Fibroblast of lung (primary cell): ENCODE results near the gene ATP5PD. TPM values are rescaled to one million over a fixed set of nuclear protein-coding genes. Genes with fewer than 3 reads are reported as not detected.

Experiments
- DNase-seq, 2 donors: peaks; one replicate each; pipeline versions ENCODE4 v3.0.0 to v3.0.0-alpha.2; 2010; ENCODE audit warnings: low read depth in 2 of 2
- H2AFZ ChIP-seq: 2 replicates; pipeline ENCODE4 v1.5.1; 2012; ENCODE audit warnings: low read length, control low read depth, inconsistent platforms
- H3K27ac ChIP-seq: 2 replicates; pipeline ENCODE4 v1.5.1; 2011; ENCODE audit warnings: low read length, control low read depth; ENCODE audit not compliant: insufficient read depth
- H3K27me3 ChIP-seq: 2 replicates; pipeline ENCODE4 v1.5.1; 2011; ENCODE audit warnings: mild to moderate bottlenecking, low read length; ENCODE audit not compliant: control insufficient read depth, insufficient read depth
- H3K36me3 ChIP-seq: 2 replicates; pipeline ENCODE4 v1.5.1; 2011; ENCODE audit warnings: low read length; ENCODE audit not compliant: control insufficient read depth, insufficient read depth
- H3K4me1 ChIP-seq: 2 replicates; pipeline ENCODE4 v1.5.1; 2011; ENCODE audit warnings: low read length; ENCODE audit not compliant: control insufficient read depth, insufficient read depth; ENCODE audit errors: extremely low read depth
- H3K4me2 ChIP-seq: 2 replicates; pipeline ENCODE4 v1.5.1; 2011; ENCODE audit warnings: low read length, control low read depth; ENCODE audit not compliant: insufficient read depth; ENCODE audit errors: extremely low read depth
- H3K4me3 ChIP-seq, 4 experiments: fragments of 200-600 bp in 1 of 4; sonication (generic) in 1 of 4; replicated peaks in 1 of 4; 2 replicates each; pipeline ENCODE4 v1.5.1; 2011 to 2016; ENCODE audit warnings: low read length in 4 of 4, low read depth in 3 of 4, mild to moderate bottlenecking in 3 of 4, control low read depth in 2 of 4, inconsistent platforms in 1 of 4, mixed read lengths in 1 of 4; ENCODE audit not compliant: insufficient read depth in 1 of 4; ENCODE audit errors: control extremely low read depth in 1 of 4
- H3K79me2 ChIP-seq: 2 replicates; pipeline ENCODE4 v1.5.1; 2012; ENCODE audit warnings: mild to moderate bottlenecking, low read length, inconsistent platforms; ENCODE audit not compliant: control insufficient read depth, insufficient read depth
- H3K9ac ChIP-seq: 2 replicates; pipeline ENCODE4 v1.5.1; 2011; ENCODE audit warnings: mild to moderate bottlenecking, low read length, control low read depth; ENCODE audit not compliant: insufficient read depth
- H3K9me3 ChIP-seq: 2 replicates; pipeline ENCODE4 v1.5.1; 2012; ENCODE audit warnings: low read depth, low read length; ENCODE audit not compliant: control insufficient read depth, insufficient read depth
- H4K20me1 ChIP-seq: 2 replicates; pipeline ENCODE4 v1.5.1; 2011; ENCODE audit warnings: low read length; ENCODE audit not compliant: control insufficient read depth, insufficient read depth; ENCODE audit errors: extremely low read depth
- EZH2 ChIP-seq: IDR thresholded peaks from 2 replicates; pipeline ENCODE4 v1.5.1; 2012; ENCODE audit warnings: low read length, control low read depth, mild to moderate bottlenecking; ENCODE audit errors: missing control alignments
- polyA plus RNA-seq, 2 donors: library from polyadenylated mRNA; depleted of rRNA in 1 of 2; stranded (reverse) in 1 of 2; unstranded in 1 of 2; fragments of >200 nt; gene quantifications; 2 replicates each; pipeline ENCODE4 v1.2.1, GENCODE V29; 2011 to 2012; ENCODE audit warnings: missing spikeins in 1 of 2
- total RNA-seq: library from RNA; depleted of rRNA; stranded (reverse); fragments of >200 nt; gene quantifications from 2 replicates; pipeline ENCODE4 v1.2.1, GENCODE V29; 2014
- TF ChIP-seq, protein P1 (sequence below), 2 donors: IDR thresholded peaks in 1 of 2; conservative IDR thresholded peaks in 1 of 2; 1 replicate in 1 of 2; 2 replicates in 1 of 2; pipeline ENCODE4 v1.5.1; 2011 to 2012; ENCODE audit warnings: low read length in 2 of 2, control low read depth in 1 of 2, inconsistent platforms in 1 of 2, low read depth in 1 of 2, mild to moderate bottlenecking in 1 of 2

The ATP5PD gene
- total and polyA plus RNA-seq, 2 donors (not counting 1 experiment from before 2014, with no cell fraction given): 317 to 442 TPM

DNA sequence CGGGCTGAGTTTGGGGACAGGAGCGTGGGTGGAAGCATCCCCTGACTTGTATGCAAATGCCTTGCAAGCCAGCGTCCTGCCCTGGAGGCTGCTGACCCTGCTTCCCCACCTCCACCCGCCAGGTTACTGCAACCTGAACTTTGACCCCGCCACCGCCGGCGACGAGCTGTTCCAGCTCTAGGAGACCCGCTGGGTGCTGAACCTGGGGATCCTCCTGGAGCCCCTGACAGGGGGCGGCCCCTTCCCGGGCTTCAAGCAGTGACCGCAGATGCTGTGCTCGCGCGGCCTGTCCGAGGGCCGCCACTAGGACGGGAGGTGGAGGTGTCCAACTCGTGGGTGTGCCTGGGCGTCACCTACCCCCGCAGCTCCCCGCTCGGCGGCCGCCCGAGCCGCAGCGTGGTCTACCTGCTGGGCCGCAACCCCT lies 30.3 kb upstream of the ATP5PD start:
- Histone ChIP-seq H4K20me1 (no peaks in the 10 kb centered on the region), H2AFZ (peak overlapping the region; percentile 68), H3K9me3 (no peaks in the 10 kb centered on the region), H3K27me3 (no peaks in the 10 kb centered on the region), H3K4me3 (no peak overlapping the region), H3K4me1 (peaks cover 22% of the 10 kb centered on the region), H3K4me2 (no peak overlapping the region), H3K9ac (no peak overlapping the region), H3K27ac (no peak overlapping the region), H3K36me3 (no peaks in the 10 kb centered on the region), H3K79me2 (no peaks in the 10 kb centered on the region)
- no peak for DNase-seq
- TF ChIP-seq, protein P1, sequence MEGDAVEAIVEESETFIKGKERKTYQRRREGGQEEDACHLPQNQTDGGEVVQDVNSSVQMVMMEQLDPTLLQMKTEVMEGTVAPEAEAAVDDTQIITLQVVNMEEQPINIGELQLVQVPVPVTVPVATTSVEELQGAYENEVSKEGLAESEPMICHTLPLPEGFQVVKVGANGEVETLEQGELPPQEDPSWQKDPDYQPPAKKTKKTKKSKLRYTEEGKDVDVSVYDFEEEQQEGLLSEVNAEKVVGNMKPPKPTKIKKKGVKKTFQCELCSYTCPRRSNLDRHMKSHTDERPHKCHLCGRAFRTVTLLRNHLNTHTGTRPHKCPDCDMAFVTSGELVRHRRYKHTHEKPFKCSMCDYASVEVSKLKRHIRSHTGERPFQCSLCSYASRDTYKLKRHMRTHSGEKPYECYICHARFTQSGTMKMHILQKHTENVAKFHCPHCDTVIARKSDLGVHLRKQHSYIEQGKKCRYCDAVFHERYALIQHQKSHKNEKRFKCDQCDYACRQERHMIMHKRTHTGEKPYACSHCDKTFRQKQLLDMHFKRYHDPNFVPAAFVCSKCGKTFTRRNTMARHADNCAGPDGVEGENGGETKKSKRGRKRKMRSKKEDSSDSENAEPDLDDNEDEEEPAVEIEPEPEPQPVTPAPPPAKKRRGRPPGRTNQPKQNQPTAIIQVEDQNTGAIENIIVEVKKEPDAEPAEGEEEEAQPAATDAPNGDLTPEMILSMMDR (conservative IDR thresholded peaks at IDR 0.05 in 1 of 2, IDR thresholded peaks at IDR 0.05 in 1 of 2; ENCODE audit: low read depth in 1 of 2, low read length in 2 of 2): no peak
- TF ChIP-seq EZH2: no peak

- peaks cover 21% of the 10 kb centered on the region for H3K4me1 ChIP-seq
- no peaks in the 10 kb centered on the region for H3K9me3 ChIP-seq
- no peak for TF ChIP-seq EZH2
- TF ChIP-seq, protein P1 (conservative IDR thresholded peaks at IDR 0.05 in 1 of 2, IDR thresholded peaks at IDR 0.05 in 1 of 2; ENCODE audit: low read depth in 1 of 2, low read length in 2 of 2): no peak
- no peak overlapping the region for H3K27ac ChIP-seq
- DNase-seq: no peak
- no peaks in the 10 kb centered on the region for H3K79me2 ChIP-seq
- H3K36me3 ChIP-seq: no peaks in the 10 kb centered on the region
- no peaks in the 10 kb centered on the region for H3K27me3 ChIP-seq
- no peak overlapping the region for H3K9ac ChIP-seq
- H2AFZ ChIP-seq: no peak overlapping the region
- H3K4me2 ChIP-seq: no peak overlapping the region
- H3K4me3 ChIP-seq: no peak overlapping the region
- H4K20me1 ChIP-seq: no peaks in the 10 kb centered on the region
Measured at GRCh38 chr17:75075597-75076336, 29.0 kb upstream of the ATP5PD start.

GRCh38 chr17:75074532-75074931 lies 27.8 kb upstream of the ATP5PD start:
- no peak overlapping the region for H2AFZ ChIP-seq
- H3K4me2 ChIP-seq: no peak overlapping the region
- H3K79me2 ChIP-seq: no peaks in the 10 kb centered on the region
- no peak overlapping the region for H3K27ac ChIP-seq
- no peaks in the 10 kb centered on the region for H3K36me3 ChIP-seq
- no peak for TF ChIP-seq EZH2
- TF ChIP-seq, protein P1 (conservative IDR thresholded peaks at IDR 0.05 in 1 of 2, IDR thresholded peaks at IDR 0.05 in 1 of 2; ENCODE audit: low read depth in 1 of 2, low read length in 2 of 2): no peak
- H3K9ac ChIP-seq: no peak overlapping the region
- no peak overlapping the region for H3K4me3 ChIP-seq
- no peaks in the 10 kb centered on the region for H3K27me3 ChIP-seq
- H3K9me3 ChIP-seq: no peaks in the 10 kb centered on the region
- H4K20me1 ChIP-seq: no peaks in the 10 kb centered on the region
- peaks cover 20% of the 10 kb centered on the region for H3K4me1 ChIP-seq
- no peak for DNase-seq
